PC-9 (cell line): ENCODE data around the gene ERMN. TPM values are rescaled to one million over a fixed set of nuclear protein-coding genes. Genes with fewer than 3 reads are reported as not detected.

Experiments
- BruUV-seq: library from RNA; stranded (reverse); fragments of 400-500 nt; replicated peaks from 2 replicates; lab custom pipeline; 2021; lab: Mats Ljungman, UMichigan
- CTCF ChIA-PET: fragments of 300-600 bp; sonication (Branson Sonifier 250); formaldehyde crosslinking; loops from one replicate; lab custom pipeline; 2022; ENCODE audit warnings: antibody characterized with exemption; lab: Charles Lee
- POLR2A ChIA-PET: fragments of 300-600 bp; sonication (Branson Sonifier 250); formaldehyde crosslinking; loops from one replicate; lab custom pipeline; 2022; ENCODE audit warnings: antibody characterized with exemption; ENCODE audit not compliant: unreplicated experiment; lab: Charles Lee
- DNase-seq, 2 experiments: peaks; one replicate each; pipeline versions ENCODE4 v3.0.0 to v3.0.0-alpha.2; 2015 to 2022; ENCODE audit warnings: mixed read lengths in 1 of 2
- H2AFZ ChIP-seq: fragments of 200-600 bp; sonication (generic); 2 replicates; pipeline ENCODE4 v1.8.1; 2017; ENCODE audit warnings: antibody characterized with exemption
- H3F3A ChIP-seq: fragments of 200-600 bp; sonication (generic); 2 replicates; pipeline ENCODE4 v1.8.1; 2017; ENCODE audit warnings: antibody characterized with exemption, mild to moderate bottlenecking, low read depth; ENCODE audit not compliant: insufficient read depth
- H3K27ac ChIP-seq: fragments of 200-600 bp; sonication (generic); 2 replicates; pipeline ENCODE4 v1.6.1; 2016; ENCODE audit warnings: mixed run types
- H3K27me3 ChIP-seq: fragments of 200-600 bp; sonication (generic); 2 replicates; pipeline ENCODE4 v1.6.1; 2016; ENCODE audit warnings: low read depth, mixed run types; ENCODE audit not compliant: insufficient read depth
- H3K36me3 ChIP-seq: fragments of 200-600 bp; sonication (generic); 2 replicates; pipeline ENCODE4 v1.6.1; 2016; ENCODE audit warnings: low read depth, mixed run types
- H3K4me1 ChIP-seq: fragments of 200-600 bp; sonication (generic); replicated peaks from 2 replicates; pipeline ENCODE4 v1.6.1; 2016; ENCODE audit warnings: mixed run types; ENCODE audit not compliant: insufficient read depth
- H3K4me2 ChIP-seq: fragments of 200-600 bp; sonication (generic); 2 replicates; pipeline ENCODE4 v1.6.1; 2017; ENCODE audit warnings: mixed run types
- H3K4me3 ChIP-seq: fragments of 200-600 bp; sonication (generic); 2 replicates; pipeline ENCODE4 v1.6.1; 2016; ENCODE audit warnings: mixed run types
- H3K79me2 ChIP-seq: fragments of 200-600 bp; sonication (generic); 2 replicates; pipeline ENCODE4 v1.6.1; 2017; ENCODE audit warnings: low read depth, mixed run types
- H3K9me2 ChIP-seq: fragments of 200-600 bp; sonication (generic); 2 replicates; pipeline ENCODE4 v1.8.1; 2017; ENCODE audit warnings: mild to moderate bottlenecking; ENCODE audit not compliant: insufficient read depth
- H3K9me3 ChIP-seq: fragments of 200-600 bp; sonication (generic); 2 replicates; pipeline ENCODE4 v1.8.1; 2016; ENCODE audit warnings: low read depth; ENCODE audit not compliant: insufficient read depth
- H4K20me1 ChIP-seq: fragments of 200-600 bp; sonication (generic); 2 replicates; pipeline ENCODE4 v1.8.1; 2017; ENCODE audit not compliant: insufficient read depth
- EZH2 ChIP-seq: fragments of 200-600 bp; sonication (generic); IDR thresholded peaks from 2 replicates; pipeline ENCODE4 v1.8.0; 2017; ENCODE audit warnings: antibody characterized with exemption, low read depth
- intact Hi-C: fragments of 100-400 bp; cut with micrococcal nuclease; formaldehyde crosslinking; loops from one replicate; pipeline ENCODE4 v1.10.0; 2022; ENCODE audit not compliant: unreplicated experiment
- total RNA-seq: library from RNA; stranded (reverse); gene quantifications from 2 replicates; pipeline ENCODE4 v1.2.3, GENCODE V29; 2021
- TF ChIP-seq, protein P1 (sequence below): fragments of 200-600 bp; sonication (generic); conservative IDR thresholded peaks from 2 replicates; pipeline ENCODE4 v1.6.1; 2017; ENCODE audit warnings: mixed run types, antibody characterized with exemption, mild to moderate bottlenecking, moderate library complexity

The ERMN gene
- total RNA-seq, 1 experiment from 2014 or later = not detected

DNA sequence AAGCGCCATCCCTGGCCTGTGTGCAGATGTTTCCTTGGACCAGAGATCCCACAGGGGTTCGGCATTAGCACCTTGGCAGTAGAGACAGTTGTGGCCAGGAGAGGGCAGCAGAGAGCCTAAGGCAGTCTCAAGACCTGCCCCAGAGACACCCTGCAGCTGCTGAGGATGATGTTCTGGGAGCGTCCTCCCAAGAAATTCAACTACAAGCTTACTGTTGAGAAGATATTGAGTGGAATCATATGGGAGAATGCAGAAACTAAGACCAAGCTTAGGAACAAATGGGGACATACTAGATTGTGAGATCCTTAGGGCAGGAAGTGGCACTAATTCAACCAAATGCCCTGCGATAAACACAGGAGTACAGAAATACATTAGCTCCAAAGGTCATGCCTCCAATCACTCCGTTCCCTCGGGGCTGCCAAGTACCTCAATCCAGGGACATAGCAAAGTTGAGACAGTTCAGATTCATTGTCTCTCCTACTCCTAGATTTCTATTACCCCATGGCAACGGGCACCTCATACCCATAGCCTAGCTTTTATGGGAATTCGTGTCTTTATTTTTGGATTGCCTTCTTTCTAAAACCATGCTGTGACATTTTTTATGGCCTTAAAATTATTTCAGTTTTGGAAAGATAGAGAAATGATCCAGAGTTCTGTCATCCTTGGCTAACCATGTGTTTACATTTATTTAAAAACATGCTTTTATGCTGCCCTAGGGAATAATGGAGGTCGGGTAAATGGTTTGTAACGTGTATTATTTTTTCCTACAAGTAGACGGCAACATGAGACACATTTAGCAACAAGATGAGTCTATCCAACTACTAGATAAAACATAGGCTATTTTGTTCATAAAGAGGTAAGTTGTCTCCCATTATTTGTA is 2.2 kb upstream of the ERMN start:
- no peak overlapping the region for H3K4me2 ChIP-seq
- intact Hi-C loops = no loop called here
- H2AFZ ChIP-seq = no peak overlapping the region
- peak in 1 of 2 experiments; percentile 51 for DNase-seq
- H3K9me3 ChIP-seq = no peaks in the 10 kb centered on the region
- TF ChIP-seq, protein P1, sequence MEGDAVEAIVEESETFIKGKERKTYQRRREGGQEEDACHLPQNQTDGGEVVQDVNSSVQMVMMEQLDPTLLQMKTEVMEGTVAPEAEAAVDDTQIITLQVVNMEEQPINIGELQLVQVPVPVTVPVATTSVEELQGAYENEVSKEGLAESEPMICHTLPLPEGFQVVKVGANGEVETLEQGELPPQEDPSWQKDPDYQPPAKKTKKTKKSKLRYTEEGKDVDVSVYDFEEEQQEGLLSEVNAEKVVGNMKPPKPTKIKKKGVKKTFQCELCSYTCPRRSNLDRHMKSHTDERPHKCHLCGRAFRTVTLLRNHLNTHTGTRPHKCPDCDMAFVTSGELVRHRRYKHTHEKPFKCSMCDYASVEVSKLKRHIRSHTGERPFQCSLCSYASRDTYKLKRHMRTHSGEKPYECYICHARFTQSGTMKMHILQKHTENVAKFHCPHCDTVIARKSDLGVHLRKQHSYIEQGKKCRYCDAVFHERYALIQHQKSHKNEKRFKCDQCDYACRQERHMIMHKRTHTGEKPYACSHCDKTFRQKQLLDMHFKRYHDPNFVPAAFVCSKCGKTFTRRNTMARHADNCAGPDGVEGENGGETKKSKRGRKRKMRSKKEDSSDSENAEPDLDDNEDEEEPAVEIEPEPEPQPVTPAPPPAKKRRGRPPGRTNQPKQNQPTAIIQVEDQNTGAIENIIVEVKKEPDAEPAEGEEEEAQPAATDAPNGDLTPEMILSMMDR = peak; percentile 75
- no peak for TF ChIP-seq EZH2
- no peaks in the 10 kb centered on the region for H3F3A ChIP-seq
- ChIA-PET CTCF (interaction anchor here (0.5 to 0.9 kb wide), 2 partner anchors 8 to 164 kb away, joined by 3 read pairs; no protein-coding TSS in a partner anchor), POLR2A (no interaction called here)
- no peak overlapping the region for H3K4me3 ChIP-seq
- H3K27me3 ChIP-seq = no peaks in the 10 kb centered on the region
- BruUV-seq = no TSS peak
- H3K36me3 ChIP-seq = no peaks in the 10 kb centered on the region
- no peak overlapping the region for H3K27ac ChIP-seq
- no peaks in the 10 kb centered on the region for H4K20me1 ChIP-seq
- H3K9me2 ChIP-seq = no peaks in the 10 kb centered on the region
- no peaks in the 10 kb centered on the region for H3K4me1 ChIP-seq
- no peaks in the 10 kb centered on the region for H3K79me2 ChIP-seq

DNA sequence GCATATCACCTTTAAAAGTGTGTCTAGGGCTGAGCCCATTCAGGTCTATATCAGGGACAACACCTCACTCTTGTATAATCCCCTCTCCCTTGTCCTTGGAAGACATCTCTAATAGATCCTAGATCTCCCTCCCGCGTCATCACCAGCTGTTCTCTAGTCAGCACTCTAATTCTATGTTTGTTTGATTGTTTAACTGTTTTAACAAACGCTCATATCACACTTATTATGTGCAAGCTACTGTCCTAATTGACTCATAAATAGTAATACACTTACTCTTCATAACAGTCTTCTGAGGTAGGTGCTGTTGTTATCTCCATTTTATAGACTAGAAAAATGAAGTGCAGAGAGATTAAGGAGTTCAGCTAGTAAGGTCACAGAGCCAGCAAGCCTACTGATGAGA is 1.6 kb upstream of the ERMN start:
- Histone ChIP-seq H3K9me3 (no peaks in the 10 kb centered on the region), H4K20me1 (no peaks in the 10 kb centered on the region), H3K9me2 (no peaks in the 10 kb centered on the region), H3K79me2 (no peaks in the 10 kb centered on the region), H3F3A (no peaks in the 10 kb centered on the region), H3K27me3 (no peaks in the 10 kb centered on the region), H3K36me3 (no peaks in the 10 kb centered on the region), H3K4me3 (no peak overlapping the region), H3K4me1 (no peaks in the 10 kb centered on the region), H3K4me2 (no peak overlapping the region), H2AFZ (no peak overlapping the region), H3K27ac (no peak overlapping the region)
- TF ChIP-seq, protein P1 = no peak
- TF ChIP-seq EZH2 = no peak
- intact Hi-C loops = no loop called here
- no peak for DNase-seq
- ChIA-PET CTCF (interaction anchor here (0.9 kb wide), 1 partner anchor 9 kb away, joined by 3 read pairs; no protein-coding TSS in a partner anchor), POLR2A (no interaction called here)
- no TSS peak for BruUV-seq

DNA sequence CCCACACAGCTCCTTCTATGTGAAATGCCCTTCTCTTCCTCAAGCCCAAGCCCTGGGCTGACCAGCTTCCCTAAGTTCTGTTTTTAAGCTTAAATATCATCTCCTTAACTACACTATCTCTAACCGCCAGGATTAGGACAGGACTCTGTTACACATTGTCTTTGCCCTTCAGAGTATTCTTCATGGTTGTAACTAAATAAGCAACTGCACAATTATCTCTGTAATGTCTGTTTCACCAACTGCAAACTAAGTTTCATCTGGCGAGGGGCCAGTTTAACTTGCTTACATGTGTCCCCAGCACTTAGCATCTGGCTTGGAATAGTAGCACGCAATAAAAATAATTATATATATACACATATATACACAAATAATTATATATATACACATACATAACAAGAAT is 1.1 kb upstream of the ERMN start:
- H3K27ac ChIP-seq = no peak overlapping the region
- no TSS peak for BruUV-seq
- ChIA-PET POLR2A (no interaction called here), CTCF (no interaction called here)
- H2AFZ ChIP-seq = no peak overlapping the region
- H3F3A ChIP-seq = no peaks in the 10 kb centered on the region
- H3K27me3 ChIP-seq = no peaks in the 10 kb centered on the region
- no peaks in the 10 kb centered on the region for H3K79me2 ChIP-seq
- H4K20me1 ChIP-seq = no peaks in the 10 kb centered on the region
- H3K9me3 ChIP-seq = no peaks in the 10 kb centered on the region
- H3K9me2 ChIP-seq = no peaks in the 10 kb centered on the region
- no peak overlapping the region for H3K4me2 ChIP-seq
- no peaks in the 10 kb centered on the region for H3K36me3 ChIP-seq
- H3K4me1 ChIP-seq = no peaks in the 10 kb centered on the region
- no peak for DNase-seq
- no peak overlapping the region for H3K4me3 ChIP-seq
- TF ChIP-seq EZH2 = no peak
- TF ChIP-seq, protein P1 = no peak
- intact Hi-C loops = no loop called here
